GM23338 (cell line): ENCODE data around the gene SPHK1.

Source experiments
- CREB1 ChIP-seq: fragments of 250-450 bp; sonication (Bioruptor Pico); IDR thresholded peaks from 2 replicates; pipeline ENCODE4 v1.5.0; 2020; ENCODE audit warnings: low read depth, mild to moderate bottlenecking, moderate library complexity
- EZH2 ChIP-seq: fragments of 200-600 bp; sonication (generic); IDR thresholded peaks from one replicate; pipeline ENCODE4 v1.8.0; 2017; ENCODE audit warnings: antibody characterized with exemption, mild to moderate bottlenecking, low read depth; ENCODE audit not compliant: unreplicated experiment
- EZH2phosphoT487 ChIP-seq: fragments of 200-600 bp; sonication (generic); IDR thresholded peaks from one replicate; pipeline ENCODE4 v1.8.1; 2018; ENCODE audit warnings: antibody characterized with exemption; ENCODE audit not compliant: unreplicated experiment
- JUNB ChIP-seq: IDR thresholded peaks from one replicate; pipeline ENCODE4 v1.6.1; 2016; ENCODE audit warnings: antibody characterized with exemption; ENCODE audit not compliant: unreplicated experiment
- NANOG ChIP-seq: IDR thresholded peaks from 2 replicates; pipeline ENCODE4 v1.6.1; 2016; ENCODE audit warnings: antibody characterized with exemption, borderline replicate concordance
- POLR2AphosphoS5 ChIP-seq: IDR thresholded peaks from 2 replicates; pipeline ENCODE4 v1.6.1; 2016; ENCODE audit warnings: antibody characterized with exemption, low read depth
- STAT1 ChIP-seq: IDR thresholded peaks from one replicate; pipeline ENCODE4 v1.6.1; 2016; ENCODE audit warnings: antibody characterized with exemption; ENCODE audit not compliant: unreplicated experiment
- ZNF114 ChIP-seq: fragments of 250-450 bp; sonication (Bioruptor Pico); IDR thresholded peaks from 2 replicates; pipeline ENCODE4 v1.5.0; 2020; ENCODE audit warnings: mild to moderate bottlenecking, moderate library complexity
- TF ChIP-seq, protein P1 (sequence below), 2 experiments: fragments of 200-600 bp in 1 of 2; sonication (generic) in 1 of 2; conservative IDR thresholded peaks; 2 replicates each; pipeline versions ENCODE4 v1.5.1 to v1.6.1; 2016 to 2017; ENCODE audit warnings: antibody characterized with exemption in 2 of 2, low read depth in 2 of 2, mild to moderate bottlenecking in 2 of 2, moderate library complexity in 1 of 2
- TF ChIP-seq, protein P2 (sequence below): IDR thresholded peaks from one replicate; pipeline ENCODE4 v1.6.1; 2018; ENCODE audit warnings: antibody characterized with exemption; ENCODE audit not compliant: unreplicated experiment
- TF ChIP-seq, protein P3 (sequence below): fragments of 250-450 bp; sonication (Bioruptor Pico); IDR thresholded peaks from 2 replicates; pipeline ENCODE4 v1.5.0; 2020; ENCODE audit warnings: mild to moderate bottlenecking, moderate library complexity
- TF ChIP-seq, protein P4 (sequence below): IDR thresholded peaks from 2 replicates; pipeline ENCODE4 v1.6.1; 2016; ENCODE audit warnings: antibody characterized with exemption

DNA sequence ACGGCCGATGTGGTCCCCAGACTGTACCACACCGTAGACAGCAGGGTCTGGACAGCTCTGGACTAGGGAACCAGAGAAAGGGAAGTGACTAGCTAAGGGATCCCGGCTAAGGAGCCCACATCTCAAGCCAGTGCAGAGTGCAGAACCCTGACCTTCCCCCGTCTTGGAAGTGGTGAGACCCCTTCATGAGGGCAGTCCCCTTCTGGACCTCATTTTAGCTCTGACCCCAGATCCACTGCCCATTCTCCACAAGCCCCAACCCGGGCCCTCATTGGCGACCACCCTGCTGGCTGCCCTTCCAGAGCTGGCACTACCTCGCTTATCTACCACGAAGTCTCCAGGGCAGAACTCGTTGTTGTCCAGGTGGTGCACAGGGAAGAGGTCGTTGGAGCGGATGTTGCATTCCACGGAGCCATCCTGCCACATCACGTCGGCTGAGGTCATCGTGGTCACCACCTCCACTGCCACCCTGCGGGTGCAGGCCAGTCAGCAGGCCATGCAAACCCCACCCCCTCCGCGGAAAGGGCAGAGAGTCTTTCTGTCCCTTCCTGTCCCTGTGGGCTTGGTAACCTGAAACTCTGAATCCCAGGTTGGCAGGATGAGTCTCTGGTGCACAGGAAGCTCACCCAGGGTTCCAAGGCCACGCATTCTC, 14.2 kb downstream of the SPHK1 start:
- no peak for TF ChIP-seq CREB1
- TF ChIP-seq, protein P1, sequence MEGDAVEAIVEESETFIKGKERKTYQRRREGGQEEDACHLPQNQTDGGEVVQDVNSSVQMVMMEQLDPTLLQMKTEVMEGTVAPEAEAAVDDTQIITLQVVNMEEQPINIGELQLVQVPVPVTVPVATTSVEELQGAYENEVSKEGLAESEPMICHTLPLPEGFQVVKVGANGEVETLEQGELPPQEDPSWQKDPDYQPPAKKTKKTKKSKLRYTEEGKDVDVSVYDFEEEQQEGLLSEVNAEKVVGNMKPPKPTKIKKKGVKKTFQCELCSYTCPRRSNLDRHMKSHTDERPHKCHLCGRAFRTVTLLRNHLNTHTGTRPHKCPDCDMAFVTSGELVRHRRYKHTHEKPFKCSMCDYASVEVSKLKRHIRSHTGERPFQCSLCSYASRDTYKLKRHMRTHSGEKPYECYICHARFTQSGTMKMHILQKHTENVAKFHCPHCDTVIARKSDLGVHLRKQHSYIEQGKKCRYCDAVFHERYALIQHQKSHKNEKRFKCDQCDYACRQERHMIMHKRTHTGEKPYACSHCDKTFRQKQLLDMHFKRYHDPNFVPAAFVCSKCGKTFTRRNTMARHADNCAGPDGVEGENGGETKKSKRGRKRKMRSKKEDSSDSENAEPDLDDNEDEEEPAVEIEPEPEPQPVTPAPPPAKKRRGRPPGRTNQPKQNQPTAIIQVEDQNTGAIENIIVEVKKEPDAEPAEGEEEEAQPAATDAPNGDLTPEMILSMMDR (conservative IDR thresholded peaks at IDR 0.05; ENCODE audit: low read depth in 2 of 2), result no peak
- TF ChIP-seq, protein P2, sequence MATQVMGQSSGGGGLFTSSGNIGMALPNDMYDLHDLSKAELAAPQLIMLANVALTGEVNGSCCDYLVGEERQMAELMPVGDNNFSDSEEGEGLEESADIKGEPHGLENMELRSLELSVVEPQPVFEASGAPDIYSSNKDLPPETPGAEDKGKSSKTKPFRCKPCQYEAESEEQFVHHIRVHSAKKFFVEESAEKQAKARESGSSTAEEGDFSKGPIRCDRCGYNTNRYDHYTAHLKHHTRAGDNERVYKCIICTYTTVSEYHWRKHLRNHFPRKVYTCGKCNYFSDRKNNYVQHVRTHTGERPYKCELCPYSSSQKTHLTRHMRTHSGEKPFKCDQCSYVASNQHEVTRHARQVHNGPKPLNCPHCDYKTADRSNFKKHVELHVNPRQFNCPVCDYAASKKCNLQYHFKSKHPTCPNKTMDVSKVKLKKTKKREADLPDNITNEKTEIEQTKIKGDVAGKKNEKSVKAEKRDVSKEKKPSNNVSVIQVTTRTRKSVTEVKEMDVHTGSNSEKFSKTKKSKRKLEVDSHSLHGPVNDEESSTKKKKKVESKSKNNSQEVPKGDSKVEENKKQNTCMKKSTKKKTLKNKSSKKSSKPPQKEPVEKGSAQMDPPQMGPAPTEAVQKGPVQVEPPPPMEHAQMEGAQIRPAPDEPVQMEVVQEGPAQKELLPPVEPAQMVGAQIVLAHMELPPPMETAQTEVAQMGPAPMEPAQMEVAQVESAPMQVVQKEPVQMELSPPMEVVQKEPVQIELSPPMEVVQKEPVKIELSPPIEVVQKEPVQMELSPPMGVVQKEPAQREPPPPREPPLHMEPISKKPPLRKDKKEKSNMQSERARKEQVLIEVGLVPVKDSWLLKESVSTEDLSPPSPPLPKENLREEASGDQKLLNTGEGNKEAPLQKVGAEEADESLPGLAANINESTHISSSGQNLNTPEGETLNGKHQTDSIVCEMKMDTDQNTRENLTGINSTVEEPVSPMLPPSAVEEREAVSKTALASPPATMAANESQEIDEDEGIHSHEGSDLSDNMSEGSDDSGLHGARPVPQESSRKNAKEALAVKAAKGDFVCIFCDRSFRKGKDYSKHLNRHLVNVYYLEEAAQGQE, result no peak
- TF ChIP-seq EZH2phosphoT487, result no peak
- no peak for TF ChIP-seq EZH2
- no peak for TF ChIP-seq ZNF114 (CRISPR knock-in tag)
- TF ChIP-seq POLR2AphosphoS5, result no peak
- TF ChIP-seq JUNB, result no peak
- TF ChIP-seq, protein P3, sequence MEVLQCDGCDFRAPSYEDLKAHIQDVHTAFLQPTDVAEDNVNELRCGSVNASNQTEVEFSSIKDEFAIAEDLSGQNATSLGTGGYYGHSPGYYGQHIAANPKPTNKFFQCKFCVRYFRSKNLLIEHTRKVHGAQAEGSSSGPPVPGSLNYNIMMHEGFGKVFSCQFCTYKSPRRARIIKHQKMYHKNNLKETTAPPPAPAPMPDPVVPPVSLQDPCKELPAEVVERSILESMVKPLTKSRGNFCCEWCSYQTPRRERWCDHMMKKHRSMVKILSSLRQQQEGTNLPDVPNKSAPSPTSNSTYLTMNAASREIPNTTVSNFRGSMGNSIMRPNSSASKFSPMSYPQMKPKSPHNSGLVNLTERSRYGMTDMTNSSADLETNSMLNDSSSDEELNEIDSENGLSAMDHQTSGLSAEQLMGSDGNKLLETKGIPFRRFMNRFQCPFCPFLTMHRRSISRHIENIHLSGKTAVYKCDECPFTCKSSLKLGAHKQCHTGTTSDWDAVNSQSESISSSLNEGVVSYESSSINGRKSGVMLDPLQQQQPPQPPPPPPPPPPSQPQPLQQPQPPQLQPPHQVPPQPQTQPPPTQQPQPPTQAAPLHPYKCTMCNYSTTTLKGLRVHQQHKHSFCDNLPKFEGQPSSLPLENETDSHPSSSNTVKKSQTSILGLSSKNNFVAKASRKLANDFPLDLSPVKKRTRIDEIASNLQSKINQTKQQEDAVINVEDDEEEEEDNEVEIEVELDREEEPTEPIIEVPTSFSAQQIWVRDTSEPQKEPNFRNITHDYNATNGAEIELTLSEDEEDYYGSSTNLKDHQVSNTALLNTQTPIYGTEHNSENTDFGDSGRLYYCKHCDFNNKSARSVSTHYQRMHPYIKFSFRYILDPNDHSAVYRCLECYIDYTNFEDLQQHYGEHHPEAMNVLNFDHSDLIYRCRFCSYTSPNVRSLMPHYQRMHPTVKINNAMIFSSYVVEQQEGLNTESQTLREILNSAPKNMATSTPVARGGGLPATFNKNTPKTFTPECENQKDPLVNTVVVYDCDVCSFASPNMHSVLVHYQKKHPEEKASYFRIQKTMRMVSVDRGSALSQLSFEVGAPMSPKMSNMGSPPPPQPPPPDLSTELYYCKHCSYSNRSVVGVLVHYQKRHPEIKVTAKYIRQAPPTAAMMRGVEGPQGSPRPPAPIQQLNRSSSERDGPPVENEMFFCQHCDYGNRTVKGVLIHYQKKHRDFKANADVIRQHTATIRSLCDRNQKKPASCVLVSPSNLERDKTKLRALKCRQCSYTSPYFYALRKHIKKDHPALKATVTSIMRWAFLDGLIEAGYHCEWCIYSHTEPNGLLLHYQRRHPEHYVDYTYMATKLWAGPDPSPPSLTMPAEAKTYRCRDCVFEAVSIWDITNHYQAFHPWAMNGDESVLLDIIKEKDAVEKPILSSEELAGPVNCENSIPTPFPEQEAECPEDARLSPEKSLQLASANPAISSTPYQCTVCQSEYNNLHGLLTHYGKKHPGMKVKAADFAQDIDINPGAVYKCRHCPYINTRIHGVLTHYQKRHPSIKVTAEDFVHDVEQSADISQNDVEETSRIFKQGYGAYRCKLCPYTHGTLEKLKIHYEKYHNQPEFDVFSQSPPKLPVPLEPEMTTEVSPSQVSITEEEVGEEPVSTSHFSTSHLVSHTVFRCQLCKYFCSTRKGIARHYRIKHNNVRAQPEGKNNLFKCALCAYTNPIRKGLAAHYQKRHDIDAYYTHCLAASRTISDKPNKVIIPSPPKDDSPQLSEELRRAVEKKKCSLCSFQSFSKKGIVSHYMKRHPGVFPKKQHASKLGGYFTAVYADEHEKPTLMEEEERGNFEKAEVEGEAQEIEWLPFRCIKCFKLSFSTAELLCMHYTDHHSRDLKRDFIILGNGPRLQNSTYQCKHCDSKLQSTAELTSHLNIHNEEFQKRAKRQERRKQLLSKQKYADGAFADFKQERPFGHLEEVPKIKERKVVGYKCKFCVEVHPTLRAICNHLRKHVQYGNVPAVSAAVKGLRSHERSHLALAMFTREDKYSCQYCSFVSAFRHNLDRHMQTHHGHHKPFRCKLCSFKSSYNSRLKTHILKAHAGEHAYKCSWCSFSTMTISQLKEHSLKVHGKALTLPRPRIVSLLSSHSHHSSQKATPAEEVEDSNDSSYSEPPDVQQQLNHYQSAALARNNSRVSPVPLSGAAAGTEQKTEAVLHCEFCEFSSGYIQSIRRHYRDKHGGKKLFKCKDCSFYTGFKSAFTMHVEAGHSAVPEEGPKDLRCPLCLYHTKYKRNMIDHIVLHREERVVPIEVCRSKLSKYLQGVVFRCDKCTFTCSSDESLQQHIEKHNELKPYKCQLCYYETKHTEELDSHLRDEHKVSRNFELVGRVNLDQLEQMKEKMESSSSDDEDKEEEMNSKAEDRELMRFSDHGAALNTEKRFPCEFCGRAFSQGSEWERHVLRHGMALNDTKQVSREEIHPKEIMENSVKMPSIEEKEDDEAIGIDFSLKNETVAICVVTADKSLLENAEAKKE (CRISPR knock-in tag), result no peak
- no peak for TF ChIP-seq STAT1
- TF ChIP-seq NANOG, result no peak
- TF ChIP-seq, protein P4, sequence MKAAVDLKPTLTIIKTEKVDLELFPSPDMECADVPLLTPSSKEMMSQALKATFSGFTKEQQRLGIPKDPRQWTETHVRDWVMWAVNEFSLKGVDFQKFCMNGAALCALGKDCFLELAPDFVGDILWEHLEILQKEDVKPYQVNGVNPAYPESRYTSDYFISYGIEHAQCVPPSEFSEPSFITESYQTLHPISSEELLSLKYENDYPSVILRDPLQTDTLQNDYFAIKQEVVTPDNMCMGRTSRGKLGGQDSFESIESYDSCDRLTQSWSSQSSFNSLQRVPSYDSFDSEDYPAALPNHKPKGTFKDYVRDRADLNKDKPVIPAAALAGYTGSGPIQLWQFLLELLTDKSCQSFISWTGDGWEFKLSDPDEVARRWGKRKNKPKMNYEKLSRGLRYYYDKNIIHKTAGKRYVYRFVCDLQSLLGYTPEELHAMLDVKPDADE, result no peak
